Measurements from ENCODE around the gene UBE4A.

UBE4A gene

DNA sequence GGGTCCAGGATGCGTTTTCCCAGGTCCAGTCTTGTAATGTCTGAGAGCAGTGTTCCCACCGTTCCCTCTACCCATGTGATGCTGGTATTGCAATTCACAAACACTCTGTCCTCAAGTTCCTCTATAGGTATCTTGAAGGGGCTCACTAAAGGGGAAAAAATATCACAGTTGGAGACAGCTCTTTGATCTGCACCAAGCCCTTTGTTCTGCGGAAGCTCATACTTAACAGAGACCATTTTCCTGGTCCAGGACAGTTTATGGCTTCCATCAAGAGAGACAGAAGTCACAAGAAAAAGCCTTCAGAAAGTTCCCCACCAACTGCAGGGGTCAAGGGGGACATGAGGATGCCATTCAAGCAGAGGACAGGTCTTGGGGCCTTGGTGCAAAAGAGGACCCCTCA, 19.0 kb upstream of the UBE4A start:
- Histone ChIP-seq H3K4me3 (ENCODE audit: low read depth in 1 of 2, low read length in 2 of 2) (peak overlapping the region; percentile 52 to 79), H3K4me2 (ENCODE audit: insufficient read depth, low read length) (peak overlapping the region; percentile 70), H2AFZ (ENCODE audit: low read depth, low read length) (no peak overlapping the region), H3K4me1 (ENCODE audit: insufficient read depth, low read length) (peaks cover 59% of the 10 kb centered on the region), H3K27ac (ENCODE audit: low read length) (peak overlapping the region; percentile 98), H3K79me2 (ENCODE audit: insufficient read depth, low read length) (peaks cover 82% of the 10 kb centered on the region), H3K9me3 (ENCODE audit: insufficient read depth, low read length, severe bottlenecking) (no peaks in the 10 kb centered on the region), H4K20me1 (ENCODE audit: insufficient read depth, low read length) (peaks cover 31% of the 10 kb centered on the region), H3K9ac (ENCODE audit: low read depth, low read length) (peak overlapping the region; percentile 83), H3K27me3 (ENCODE audit: insufficient read depth, low read length, poor library complexity) (no peaks in the 10 kb centered on the region), H3K36me3 (ENCODE audit: insufficient read depth, low read length) (peaks cover 55% of the 10 kb centered on the region)
- TF ChIP-seq, protein P1, sequence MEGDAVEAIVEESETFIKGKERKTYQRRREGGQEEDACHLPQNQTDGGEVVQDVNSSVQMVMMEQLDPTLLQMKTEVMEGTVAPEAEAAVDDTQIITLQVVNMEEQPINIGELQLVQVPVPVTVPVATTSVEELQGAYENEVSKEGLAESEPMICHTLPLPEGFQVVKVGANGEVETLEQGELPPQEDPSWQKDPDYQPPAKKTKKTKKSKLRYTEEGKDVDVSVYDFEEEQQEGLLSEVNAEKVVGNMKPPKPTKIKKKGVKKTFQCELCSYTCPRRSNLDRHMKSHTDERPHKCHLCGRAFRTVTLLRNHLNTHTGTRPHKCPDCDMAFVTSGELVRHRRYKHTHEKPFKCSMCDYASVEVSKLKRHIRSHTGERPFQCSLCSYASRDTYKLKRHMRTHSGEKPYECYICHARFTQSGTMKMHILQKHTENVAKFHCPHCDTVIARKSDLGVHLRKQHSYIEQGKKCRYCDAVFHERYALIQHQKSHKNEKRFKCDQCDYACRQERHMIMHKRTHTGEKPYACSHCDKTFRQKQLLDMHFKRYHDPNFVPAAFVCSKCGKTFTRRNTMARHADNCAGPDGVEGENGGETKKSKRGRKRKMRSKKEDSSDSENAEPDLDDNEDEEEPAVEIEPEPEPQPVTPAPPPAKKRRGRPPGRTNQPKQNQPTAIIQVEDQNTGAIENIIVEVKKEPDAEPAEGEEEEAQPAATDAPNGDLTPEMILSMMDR (IDR thresholded peaks at IDR 0.05; ENCODE audit: borderline replicate concordance, extremely low read depth, low read length, poor library complexity, severe bottlenecking), result no peak
- no peak for TF ChIP-seq EZH2 (IDR thresholded peaks at IDR 0.05; ENCODE audit: borderline replicate concordance, low read depth, low read length, severe bottlenecking)
- ATAC-seq (ENCODE audit: insufficient read depth, low read depth), result peak; percentile 16
- DNase-seq, result peak; percentile 64

DNA sequence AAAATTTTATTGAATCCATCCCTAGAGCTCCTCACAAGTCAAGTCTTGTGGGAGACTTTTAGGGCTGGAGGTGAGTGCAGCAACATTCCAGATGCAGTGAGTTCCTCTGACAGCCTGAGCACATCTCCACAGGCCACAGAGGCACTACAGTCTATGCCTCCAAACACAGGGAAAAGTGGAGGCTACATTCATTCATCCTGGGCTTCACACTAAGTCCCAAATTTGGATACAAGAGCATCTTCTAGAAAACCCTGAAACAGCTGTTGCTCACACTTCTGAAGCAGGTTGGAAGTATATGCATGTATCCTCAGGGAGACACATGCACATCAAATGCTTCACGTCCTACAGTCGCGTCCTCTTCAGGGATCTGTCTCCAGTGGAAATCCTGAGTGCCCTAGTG, 18.1 kb upstream of the UBE4A start:
- Histone ChIP-seq H3K79me2 (ENCODE audit: insufficient read depth, low read length) (peaks cover 91% of the 10 kb centered on the region), H3K36me3 (ENCODE audit: insufficient read depth, low read length) (peaks cover 62% of the 10 kb centered on the region), H3K4me3 (ENCODE audit: low read depth in 1 of 2, low read length in 2 of 2) (peak overlapping the region; percentile 52 to 79), H4K20me1 (ENCODE audit: insufficient read depth, low read length) (peaks cover 34% of the 10 kb centered on the region), H3K9me3 (ENCODE audit: insufficient read depth, low read length, severe bottlenecking) (no peaks in the 10 kb centered on the region), H3K4me2 (ENCODE audit: insufficient read depth, low read length) (peak overlapping the region; percentile 70), H3K9ac (ENCODE audit: low read depth, low read length) (peak overlapping the region; percentile 83), H2AFZ (ENCODE audit: low read depth, low read length) (no peak overlapping the region), H3K4me1 (ENCODE audit: insufficient read depth, low read length) (peaks cover 60% of the 10 kb centered on the region), H3K27ac (ENCODE audit: low read length) (peak overlapping the region; percentile 98), H3K27me3 (ENCODE audit: insufficient read depth, low read length, poor library complexity) (no peaks in the 10 kb centered on the region)
- DNase-seq (peak; percentile 36), ATAC-seq (ENCODE audit: insufficient read depth, low read depth) (no peak)
- TF ChIP-seq, protein P1 (IDR thresholded peaks at IDR 0.05; ENCODE audit: borderline replicate concordance, extremely low read depth, low read length, poor library complexity, severe bottlenecking), result no peak
- no peak for TF ChIP-seq EZH2 (IDR thresholded peaks at IDR 0.05; ENCODE audit: borderline replicate concordance, low read depth, low read length, severe bottlenecking)

DNA sequence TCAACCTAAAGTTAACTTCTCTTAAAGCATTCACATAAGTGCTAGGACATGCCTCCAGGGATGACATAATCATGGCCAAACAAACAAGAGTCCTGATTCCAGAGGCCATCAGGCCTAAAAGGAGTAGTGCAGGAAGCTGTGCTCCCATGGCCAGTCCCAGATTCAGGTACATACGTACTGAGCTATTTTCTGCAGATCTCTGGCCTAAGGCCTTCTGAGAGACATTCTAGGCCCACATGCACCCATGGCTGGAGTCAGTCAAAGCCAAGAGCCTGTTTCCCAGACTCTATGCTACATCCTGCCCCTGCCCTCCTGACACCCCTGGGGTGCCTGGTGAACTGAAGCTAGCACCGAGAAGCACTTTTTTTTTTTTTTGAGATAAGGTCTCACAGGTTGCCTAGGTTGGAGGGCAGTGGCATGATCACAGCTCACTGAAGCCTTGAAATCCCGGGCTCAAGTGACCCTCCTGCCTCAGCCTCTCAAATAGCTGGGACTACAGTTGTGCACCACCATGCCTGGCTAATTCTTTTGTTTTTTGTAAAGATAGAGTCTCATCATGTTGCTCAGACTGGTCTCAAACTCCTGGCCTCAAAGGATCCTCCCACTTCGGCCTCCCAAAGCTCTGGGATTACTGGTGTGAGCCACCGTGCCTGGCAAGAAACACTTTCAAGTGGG, 17.4 kb upstream of the UBE4A start:
- Histone ChIP-seq H3K4me1 (ENCODE audit: insufficient read depth, low read length) (peaks cover 62% of the 10 kb centered on the region), H3K4me2 (ENCODE audit: insufficient read depth, low read length) (peak overlapping the region; percentile 70)
- no peak for ATAC-seq (ENCODE audit: insufficient read depth, low read depth)

More for the DNA sequence above, 17.4 kb upstream of the UBE4A start:
- peaks cover 65% of the 10 kb centered on the region for H3K36me3 ChIP-seq (ENCODE audit: insufficient read depth, low read length)
- H3K27me3 ChIP-seq (ENCODE audit: insufficient read depth, low read length, poor library complexity), result no peaks in the 10 kb centered on the region
- H3K9ac ChIP-seq (ENCODE audit: low read depth, low read length), result peak overlapping the region; percentile 83
- peak overlapping the region; percentile 52 to 79 for H3K4me3 ChIP-seq (ENCODE audit: low read depth in 1 of 2, low read length in 2 of 2)
- no peaks in the 10 kb centered on the region for H3K9me3 ChIP-seq (ENCODE audit: insufficient read depth, low read length, severe bottlenecking)
- peak; percentile 50 for DNase-seq
- peak overlapping the region; percentile 98 for H3K27ac ChIP-seq (ENCODE audit: low read length)
- peaks cover 94% of the 10 kb centered on the region for H3K79me2 ChIP-seq (ENCODE audit: insufficient read depth, low read length)
- no peak overlapping the region for H2AFZ ChIP-seq (ENCODE audit: low read depth, low read length)
- peaks cover 34% of the 10 kb centered on the region for H4K20me1 ChIP-seq (ENCODE audit: insufficient read depth, low read length)
- TF ChIP-seq, protein P1 (IDR thresholded peaks at IDR 0.05; ENCODE audit: borderline replicate concordance, extremely low read depth, low read length, poor library complexity, severe bottlenecking), result peak; percentile 16
- no peak for TF ChIP-seq EZH2 (IDR thresholded peaks at IDR 0.05; ENCODE audit: borderline replicate concordance, low read depth, low read length, severe bottlenecking)

Measured in DND-41 (cell line).